Measurements from ENCODE around the gene MYH6.

The MYH6 gene

GRCh38 chr14:23375527-23376251 lies 32.4 kb downstream of the MYH6 start:
- no peak for DNase-seq

- no peak for DNase-seq
These were observed 35.0 kb downstream of the MYH6 start for GRCh38 chr14:23373041-23373440.

- no peak for DNase-seq
These were observed 35.6 kb downstream of the MYH6 start, which contains the start of gene IL25 for GRCh38 chr14:23372509-23372908. Gene IL25 (plus strand): TSS chr14:23372809.

- no peak for DNase-seq
These were observed 36.2 kb downstream of the MYH6 start for GRCh38 chr14:23371865-23372264.

GRCh38 chr14:23370221-23370620 lies 37.9 kb downstream of the MYH6 start:
- DNase-seq, result no peak

- no peak for DNase-seq
These were observed 41.6 kb downstream of the MYH6 start for GRCh38 chr14:23366426-23366921.

GRCh38 chr14:23365732-23366425 lies 42.2 kb downstream of the MYH6 start:
- no peak for DNase-seq

GRCh38 chr14:23365036-23365731 lies 42.9 kb downstream of the MYH6 start, which contains the start of gene EFS:
Gene EFS (minus strand): TSS chr14:23365172. CDS start chr14:23365025, 147 bp downstream.
- no peak for DNase-seq

- DNase-seq, result no peak
These were observed 43.7 kb downstream of the MYH6 start for GRCh38 chr14:23364164-23365035.

- no peak for DNase-seq
These were observed 45.9 kb downstream of the MYH6 start for GRCh38 chr14:23362200-23362599.

- no peak for DNase-seq
These were observed 46.3 kb downstream of the MYH6 start for GRCh38 chr14:23361763-23362162.

GRCh38 chr14:23361320-23361719 lies 46.8 kb downstream of the MYH6 start:
- no peak for DNase-seq

- DNase-seq, result no peak
These were observed 47.6 kb downstream of the MYH6 start for GRCh38 chr14:23360496-23360895.

- DNase-seq, result no peak
These were observed 48.2 kb downstream of the MYH6 start for GRCh38 chr14:23359722-23360447.

GRCh38 chr14:23359167-23359626 lies 48.9 kb downstream of the MYH6 start:
- no peak for DNase-seq

- no peak for DNase-seq
These were observed 49.4 kb downstream of the MYH6 start for GRCh38 chr14:23358553-23359166.

- no peak for DNase-seq
These were observed 50.0 kb downstream of the MYH6 start for GRCh38 chr14:23358042-23358441.

- no peak for DNase-seq
These were observed 50.8 kb downstream of the MYH6 start for GRCh38 chr14:23357261-23357660.

- DNase-seq, result no peak
These were observed 51.4 kb downstream of the MYH6 start for GRCh38 chr14:23356662-23357061.

- no peak for DNase-seq
These were observed 52.1 kb downstream of the MYH6 start for GRCh38 chr14:23355871-23356435.

GRCh38 chr14:23354990-23355389 lies 53.1 kb downstream of the MYH6 start:
- DNase-seq, result no peak
